HepG2 (cell line): ENCODE results near the gene AJM1. TPM values are rescaled to one million over a fixed set of nuclear protein-coding genes. Genes with fewer than 3 reads are reported as not detected.

Source experiments
- AFF4 ChIP-seq: sonication (generic); formaldehyde crosslinking; IDR thresholded peaks from 2 replicates; pipeline ENCODE4 v1.4.0; 2020; ENCODE audit warnings: missing genetic modification reagents
- CEBPB ChIP-seq: IDR thresholded peaks from 2 replicates; pipeline ENCODE4 v1.6.1; 2011; ENCODE audit warnings: low read depth, low read length, improper control_type of control experiment, borderline replicate concordance
- CENPX ChIP-seq: sonication (generic); formaldehyde crosslinking; IDR thresholded peaks from 2 replicates; pipeline ENCODE4 v1.9.0; 2021; ENCODE audit warnings: mild to moderate bottlenecking, missing genetic modification reagents, moderate library complexity
- CREBL2 ChIP-seq: sonication (generic); formaldehyde crosslinking; IDR thresholded peaks from 2 replicates; pipeline ENCODE4 v1.8.1; 2023; ENCODE audit warnings: missing genetic modification reagents, mild to moderate bottlenecking, borderline replicate concordance
- HNRNPK ChIP-seq: fragments of 200-400 bp; formaldehyde crosslinking; IDR thresholded peaks from 2 replicates; pipeline ENCODE4 v1.6.1; 2018; ENCODE audit warnings: low read length, low read depth, moderate library complexity, mild to moderate bottlenecking; ENCODE audit not compliant: poor library complexity, severe bottlenecking
- ISL2 ChIP-seq: sonication (generic); formaldehyde crosslinking; IDR thresholded peaks from 2 replicates; pipeline ENCODE4 v1.5.0; 2020; ENCODE audit warnings: missing genetic modification reagents
- MYNN ChIP-seq: sonication (generic); formaldehyde crosslinking; IDR thresholded peaks from 2 replicates; pipeline ENCODE4 v1.4.0; 2020; ENCODE audit warnings: mild to moderate bottlenecking, low read depth, missing genetic modification reagents
- PCBP1 ChIP-seq: fragments of 200-400 bp; formaldehyde crosslinking; IDR thresholded peaks from 2 replicates; pipeline ENCODE4 v1.6.1; 2017; ENCODE audit warnings: mild to moderate bottlenecking, low read depth, low read length, borderline replicate concordance
- SIX4 ChIP-seq: sonication (generic); formaldehyde crosslinking; IDR thresholded peaks from 2 replicates; pipeline ENCODE4 v1.4.0; 2020; ENCODE audit warnings: missing genetic modification reagents
- SPEN ChIP-seq: sonication (generic); formaldehyde crosslinking; IDR thresholded peaks from 2 replicates; pipeline ENCODE4 v1.5.1; 2020; ENCODE audit warnings: low read depth, mild to moderate bottlenecking, missing genetic modification reagents
- SRSF1 ChIP-seq: fragments of 200-400 bp; formaldehyde crosslinking; optimal IDR thresholded peaks from 2 replicates; pipeline ENCODE3; 2017; ENCODE audit warnings: mild to moderate bottlenecking, low read depth, low read length, moderate library complexity
- SRSF4 ChIP-seq: fragments of 200-400 bp; formaldehyde crosslinking; IDR thresholded peaks from one replicate; pipeline ENCODE4 v1.6.1; 2018; ENCODE audit warnings: mild to moderate bottlenecking, low read depth, low read length, moderate library complexity; ENCODE audit not compliant: poor library complexity, severe bottlenecking
- TCF7L2 ChIP-seq: IDR thresholded peaks from 2 replicates; pipeline ENCODE4 v1.6.1; 2011; ENCODE audit warnings: mild to moderate bottlenecking, low read depth, low read length, moderate library complexity
- ZNF256 ChIP-seq: sonication (generic); formaldehyde crosslinking; conservative IDR thresholded peaks from 2 replicates; pipeline ENCODE4 v1.4.0; 2020; ENCODE audit warnings: missing genetic modification reagents
- ZNF563 ChIP-seq: sonication (generic); formaldehyde crosslinking; IDR thresholded peaks from 2 replicates; pipeline ENCODE4 v1.8.0; 2022; ENCODE audit warnings: mild to moderate bottlenecking, moderate library complexity, missing genetic modification reagents
- ZNF574 ChIP-seq: sonication (generic); formaldehyde crosslinking; IDR thresholded peaks from 2 replicates; pipeline ENCODE4 v1.4.0; 2020; ENCODE audit warnings: missing genetic modification reagents
- ZNF746 ChIP-seq: sonication (generic); formaldehyde crosslinking; IDR thresholded peaks from 2 replicates; pipeline ENCODE4 v1.8.0; 2022; ENCODE audit warnings: mild to moderate bottlenecking, missing genetic modification reagents
- ZNF749 ChIP-seq: sonication (generic); formaldehyde crosslinking; IDR thresholded peaks from 2 replicates; pipeline ENCODE4 v1.8.0; 2022; ENCODE audit warnings: mild to moderate bottlenecking, missing genetic modification reagents, moderate library complexity, borderline replicate concordance
- ZNF788 ChIP-seq: sonication (generic); formaldehyde crosslinking; IDR thresholded peaks from 2 replicates; pipeline ENCODE4 v1.5.0; 2020; ENCODE audit warnings: mild to moderate bottlenecking, missing genetic modification reagents, borderline replicate concordance
- ZSCAN5A ChIP-seq: sonication (generic); formaldehyde crosslinking; IDR thresholded peaks from 2 replicates; pipeline ENCODE4 v1.8.0; 2022; ENCODE audit warnings: mild to moderate bottlenecking, missing genetic modification reagents, borderline replicate concordance
- polyA plus RNA-seq, 8 experiments: library from polyadenylated mRNA; depleted of rRNA in 3 of 8; stranded (reverse) in 7 of 8; unstranded in 1 of 8; fragments of >200 nt; fragmentation: Illumina TruSeq in 4 of 8; extraction: Trizol in 4 of 8; gene quantifications; 2 replicates each; pipeline versions ENCODE4 v1.2.1 to v1.2.3, GENCODE V29; 2011 to 2016; ENCODE audit warnings: low read depth in 4 of 8, missing spikeins in 1 of 8, mixed read lengths in 1 of 8; ENCODE audit not compliant: insufficient read depth in 1 of 8
- total RNA-seq, 5 experiments: library from RNA; depleted of rRNA; stranded (reverse); fragments of >200 nt; fragmentation: Illumina TruSeq; extraction: Trizol; gene quantifications; 2 replicates each; pipeline ENCODE4 v1.2.3, GENCODE V29; 2016; ENCODE audit warnings: low read depth in 1 of 5

Gene AJM1
- total and polyA plus RNA-seq, 2 of the 13 experiments (the other 11 are each of a cell fraction or from before 2014, with no cell fraction given): 1.1 to 1.2 TPM

GRCh38 chr9:136799079-136799853 lies 43.0 kb upstream of the AJM1 start (continued):
- TF ChIP-seq SIX4: peak; percentile 46; the same call in 1 of the 2 replicates
- peak; percentile 42; the same call in 1 of the 2 replicates for TF ChIP-seq CREBL2
- 0 out of 2 replicates have a peak, but pooled peaks have one; percentile 86 for TF ChIP-seq PCBP1
- no peak for TF ChIP-seq ZNF256 (CRISPR knock-in tag)
- peak; percentile 78 for TF ChIP-seq ISL2 (CRISPR knock-in tag)
- TF ChIP-seq TCF7L2: no peak
- peak; percentile 95 for TF ChIP-seq ZNF746 (CRISPR knock-in tag)
- TF ChIP-seq HNRNPK: no peak
- no peak for TF ChIP-seq SRSF4
- 0 out of 2 replicates have a peak, but pooled peaks have one; percentile 41 for TF ChIP-seq ZSCAN5A (CRISPR knock-in tag)
- 0 out of 2 replicates have a peak, but pooled peaks have one; percentile 31 for TF ChIP-seq ZNF563
- 0 out of 2 replicates have a peak, but pooled peaks have one; percentile 32 for TF ChIP-seq ZNF788
- TF ChIP-seq ZNF574 (CRISPR knock-in tag): peak; percentile 68
- TF ChIP-seq CEBPB: no peak
- TF ChIP-seq SPEN (CRISPR knock-in tag): peak; percentile 19; the same call in 1 of the 2 replicates
- TF ChIP-seq SRSF1: peak; percentile 68
- TF ChIP-seq ZNF749: peak; percentile 84; the same call in 1 of the 2 replicates
- peak; percentile 25; the same call in 1 of the 2 replicates for TF ChIP-seq AFF4 (CRISPR knock-in tag)
- TF ChIP-seq MYNN (CRISPR knock-in tag): 0 out of 2 replicates have a peak, but pooled peaks have one; percentile 39
- no peak for TF ChIP-seq CENPX (CRISPR knock-in tag)
